SK-N-MC (cell line): ENCODE measurements around the gene COL12A1.
A peak's percentile ranks its signal among the peaks of the same experiment; 100 is the strongest.

Source experiments
- DNase-seq: peaks from one replicate; pipeline ENCODE4 v3.0.0-alpha.2; 2011; ENCODE audit warnings: low read depth, low spot score
- H3K27ac ChIP-seq: fragments of 200-600 bp; sonication (generic); 2 replicates; pipeline ENCODE4 v1.5.1; 2016; ENCODE audit warnings: mixed run types
- H3K36me3 ChIP-seq: fragments of 200-600 bp; sonication (generic); 2 replicates; pipeline ENCODE4 v1.6.1; 2017; ENCODE audit warnings: antibody characterized with exemption, low read length, mixed read lengths; ENCODE audit not compliant: insufficient read depth
- H3K4me3 ChIP-seq: fragments of 200-600 bp; sonication (generic); 2 replicates; pipeline ENCODE4 v1.5.1; 2016
- H3K9ac ChIP-seq: fragments of 200-600 bp; sonication (generic); 2 replicates; pipeline ENCODE4 v1.8.0; 2017; ENCODE audit warnings: mixed run types, mixed read lengths; ENCODE audit not compliant: insufficient read length
- H3K9me3 ChIP-seq: fragments of 200-600 bp; sonication (generic); 2 replicates; pipeline ENCODE4 v1.6.1; 2017; ENCODE audit warnings: low read depth, mild to moderate bottlenecking, antibody characterized with exemption, low read length, moderate library complexity, mixed read lengths
- EZH2 ChIP-seq: fragments of 200-600 bp; sonication (generic); IDR thresholded peaks from one replicate; pipeline ENCODE4 v1.6.1; 2017; ENCODE audit warnings: antibody characterized with exemption
- FOXP2 ChIP-seq: optimal IDR thresholded peaks from 2 replicates; pipeline ENCODE3; 2011; ENCODE audit warnings: mild to moderate bottlenecking, moderate library complexity; ENCODE audit not compliant: insufficient read depth; ENCODE audit errors: extremely low read length, control extremely low read depth
- POLR2AphosphoS5 ChIP-seq: IDR thresholded peaks from 2 replicates; pipeline ENCODE4 v1.6.1; 2012; ENCODE audit warnings: mild to moderate bottlenecking, low read depth, low read length, borderline replicate concordance

COL12A1 gene

GRCh38 chr6:75098709-75099108 is 107.1 kb downstream of the COL12A1 start:
- H3K4me3 ChIP-seq, result no peak overlapping the region
- H3K27ac ChIP-seq, result no peak overlapping the region
- DNase-seq, result no peak
- no peaks in the 10 kb centered on the region for H3K36me3 ChIP-seq
- no peak for TF ChIP-seq EZH2
- TF ChIP-seq FOXP2, result no peak
- no peak for TF ChIP-seq POLR2AphosphoS5
- H3K9ac ChIP-seq, result no peak overlapping the region
- H3K9me3 ChIP-seq, result no peaks in the 10 kb centered on the region

GRCh38 chr6:75096966-75097365 is 108.9 kb downstream of the COL12A1 start:
- H3K36me3 ChIP-seq, result no peaks in the 10 kb centered on the region
- H3K27ac ChIP-seq, result no peak overlapping the region
- TF ChIP-seq EZH2 (no peak), FOXP2 (no peak), POLR2AphosphoS5 (no peak)
- H3K9me3 ChIP-seq, result no peaks in the 10 kb centered on the region
- H3K9ac ChIP-seq, result no peak overlapping the region
- no peak overlapping the region for H3K4me3 ChIP-seq
- DNase-seq, result no peak

- TF ChIP-seq FOXP2, result no peak
- TF ChIP-seq POLR2AphosphoS5, result no peak
- TF ChIP-seq EZH2, result no peak
- Histone ChIP-seq H3K9me3 (no peaks in the 10 kb centered on the region), H3K4me3 (no peak overlapping the region; the same call in 1 of the 2 replicates), H3K27ac (no peak overlapping the region), H3K9ac (no peak overlapping the region), H3K36me3 (no peaks in the 10 kb centered on the region)
- DNase-seq, result peak; percentile 20
Observed at GRCh38 chr6:75094614-75095200, 111.1 kb downstream of the COL12A1 start.

GRCh38 chr6:75091467-75092190 is 114.2 kb downstream of the COL12A1 start:
- DNase-seq, result no peak
- no peak for TF ChIP-seq POLR2AphosphoS5
- TF ChIP-seq FOXP2, result no peak
- TF ChIP-seq EZH2, result no peak
- Histone ChIP-seq H3K4me3 (no peak overlapping the region), H3K9ac (no peak overlapping the region), H3K36me3 (no peaks in the 10 kb centered on the region), H3K27ac (no peak overlapping the region), H3K9me3 (no peaks in the 10 kb centered on the region)

- H3K36me3 ChIP-seq, result no peaks in the 10 kb centered on the region
- H3K27ac ChIP-seq, result no peak overlapping the region
- no peak for DNase-seq
- TF ChIP-seq FOXP2 (no peak), POLR2AphosphoS5 (no peak), EZH2 (no peak)
- no peaks in the 10 kb centered on the region for H3K9me3 ChIP-seq
- H3K4me3 ChIP-seq, result no peak overlapping the region
- H3K9ac ChIP-seq, result no peak overlapping the region
Observed at GRCh38 chr6:75090576-75090975, 115.3 kb downstream of the COL12A1 start.

- Histone ChIP-seq H3K9ac (no peak overlapping the region), H3K27ac (no peak overlapping the region), H3K9me3 (no peaks in the 10 kb centered on the region), H3K4me3 (no peak overlapping the region), H3K36me3 (no peaks in the 10 kb centered on the region)
- no peak for TF ChIP-seq POLR2AphosphoS5
- no peak for TF ChIP-seq FOXP2
- no peak for TF ChIP-seq EZH2
- DNase-seq, result no peak
Observed at GRCh38 chr6:75089921-75090320, 115.9 kb downstream of the COL12A1 start.

GRCh38 chr6:75089151-75089897 is 116.5 kb downstream of the COL12A1 start:
- Histone ChIP-seq H3K9ac (no peak overlapping the region), H3K27ac (no peak overlapping the region), H3K4me3 (no peak overlapping the region), H3K9me3 (no peaks in the 10 kb centered on the region), H3K36me3 (no peaks in the 10 kb centered on the region)
- no peak for TF ChIP-seq EZH2
- TF ChIP-seq FOXP2, result no peak
- TF ChIP-seq POLR2AphosphoS5, result no peak
- DNase-seq, result no peak

GRCh38 chr6:75085931-75086635 is 119.8 kb downstream of the COL12A1 start:
- no peaks in the 10 kb centered on the region for H3K36me3 ChIP-seq
- DNase-seq, result no peak

More at GRCh38 chr6:75085931-75086635, 119.8 kb downstream of the COL12A1 start:
- H3K4me3 ChIP-seq, result no peak overlapping the region
- TF ChIP-seq POLR2AphosphoS5 (no peak), FOXP2 (no peak), EZH2 (no peak)
- no peak overlapping the region for H3K27ac ChIP-seq
- H3K9ac ChIP-seq, result no peak overlapping the region
- no peaks in the 10 kb centered on the region for H3K9me3 ChIP-seq
